ENCODE data around the gene C4B.

GRCh38 chr6:32081168-32081990 lies 66.8 kb downstream of the C4B start:
- TF ChIP-seq CTCF (IDR thresholded peaks at IDR 0.05; ENCODE audit: extremely low read depth in 1 of 2, insufficient read depth in 1 of 2, low read depth in 1 of 2, low read length in 2 of 2) (no peak), POLR2AphosphoS5 (IDR thresholded peaks at IDR 0.05; ENCODE audit: insufficient read depth, low read depth, low read length) (no peak), MAX (IDR thresholded peaks at IDR 0.05; ENCODE audit: insufficient read depth, insufficient read length) (no peak), GATA2 (IDR thresholded peaks at IDR 0.05; ENCODE audit: insufficient read depth, insufficient read length, low read depth, low read length) (no peak), JUN (IDR thresholded peaks at IDR 0.05; ENCODE audit: borderline replicate concordance, insufficient read depth, insufficient read length, low read depth) (no peak), POLR2A (IDR thresholded peaks at IDR 0.05; ENCODE audit: low read depth, low read length) (no peak)
